Esophagus squamous epithelium (tissue), 5 donors: ENCODE results near the gene PLD4. TPM values are rescaled to one million over a fixed set of nuclear protein-coding genes. Genes with fewer than 3 reads are reported as not detected.

Experiments
- DNase-seq: peaks from one replicate; lab custom pipeline; 2025; lab: John Stamatoyannopoulos, UW
- H3K27ac ChIP-seq, 4 donors: fragments of 200-600 bp; sonication (generic); one replicate each; pipeline ENCODE4 v1.5.1; 2016 to 2019; ENCODE audit warnings: mild to moderate bottlenecking in 1 of 4
- H3K27me3 ChIP-seq, 4 donors: fragments of 200-600 bp; sonication (generic); 1 replicate in 3 of 4; 2 replicates in 1 of 4; pipeline versions ENCODE4 v1.5.1 to v1.6.0; 2017 to 2021; ENCODE audit warnings: antibody characterized with exemption in 1 of 4
- H3K36me3 ChIP-seq, 3 donors: fragments of 200-600 bp; sonication (generic); one replicate each; pipeline ENCODE4 v1.5.1; 2016 to 2019
- H3K4me1 ChIP-seq, 3 donors: fragments of 200-600 bp; sonication (generic); one replicate each; pipeline ENCODE4 v1.5.1; 2017 to 2019
- H3K4me3 ChIP-seq, 4 donors: fragments of 200-600 bp; sonication (generic); 1 replicate in 3 of 4; 2 replicates in 1 of 4; pipeline ENCODE4 v1.5.1; 2016 to 2019; ENCODE audit warnings: mild to moderate bottlenecking in 2 of 4, moderate library complexity in 1 of 4
- H3K9me3 ChIP-seq, 3 donors: fragments of 200-600 bp; sonication (generic); one replicate each; pipeline ENCODE4 v1.5.1; 2016 to 2019
- CTCF ChIP-seq, 6 experiments: fragments of 450-650 bp in 4 of 6; fragments of 200-600 bp in 2 of 6; sonication (generic) in 2 of 6; IDR thresholded peaks; one replicate each; pipeline ENCODE4 v1.5.1; 2016 to 2019; ENCODE audit warnings: antibody characterized with exemption in 6 of 6, mild to moderate bottlenecking in 4 of 6, moderate library complexity in 4 of 6
- POLR2A ChIP-seq, 4 donors: fragments of 450-650 bp; IDR thresholded peaks; one replicate each; pipeline ENCODE4 v1.6.1; 2017; ENCODE audit warnings: antibody characterized with exemption in 4 of 4, mild to moderate bottlenecking in 4 of 4, moderate library complexity in 3 of 4
- WGBS, 2 donors: methylation state at CpG; one replicate each; pipeline ENCODE4 v1.1.5; 2018; 5-methylcytosine and 5-hydroxymethylcytosine counted together
- intact Hi-C: fragments of 100-400 bp; cut with DNase I; formaldehyde crosslinking; loops from one replicate; pipeline ENCODE4 v1.15.0; 2022
- total RNA-seq, 4 donors: library from RNA; depleted of rRNA; stranded (reverse); fragments of >200 nt; gene quantifications; one replicate each; pipeline ENCODE4 v1.1.0, GENCODE V29; 2016
- donor health status: DM: yes; HTN: yes; CAD: no.

The PLD4 gene
- total RNA-seq, 4 donors from 2014 or later, result 0.18 to 0.95 (median 0.64) TPM

- peaks cover 24 to 57% (median 33%) of the 10 kb centered on the region in 3 donors for H3K4me1 ChIP-seq
- intact Hi-C loops, result no loop called here
- no peaks in the 10 kb centered on the region for H3K9me3 ChIP-seq
- peaks cover 0 to 26% (median 0%) of the 10 kb centered on the region in 4 donors for H3K27me3 ChIP-seq
- H3K4me3 ChIP-seq, result no peak overlapping the region
- H3K27ac ChIP-seq, result peak overlapping the region in 2 of 4 donors; percentile 33 to 60
- TF ChIP-seq CTCF (IDR thresholded peaks at IDR 0.05) (no peak), POLR2A (IDR thresholded peaks at IDR 0.05) (no peak)
- no peaks in the 10 kb centered on the region for H3K36me3 ChIP-seq
- DNase-seq, result no peak
- 95% methylated on average over 4 of the region's 22 CpGs; no CpG with 5 or more reads in 1 of the 2 donors for WGBS, 2 donors
Measured at GRCh38 chr14:104980611-104981531, 56.2 kb downstream of the PLD4 start.

- H3K9me3 ChIP-seq, result no peaks in the 10 kb centered on the region
- H3K4me1 ChIP-seq, result peaks cover 23 to 57% (median 33%) of the 10 kb centered on the region in 3 donors
Measured at GRCh38 chr14:104981699-104982541, 57.2 kb downstream of the PLD4 start.

GRCh38 chr14:104982548-104983230 is 58.0 kb downstream of the PLD4 start:
- no peak for DNase-seq
- Histone ChIP-seq H3K36me3 (no peaks in the 10 kb centered on the region), H3K27ac (no peak overlapping the region), H3K4me3 (no peak overlapping the region), H3K27me3 (peaks cover 0 to 14% (median 0%) of the 10 kb centered on the region in 4 donors), H3K9me3 (no peaks in the 10 kb centered on the region), H3K4me1 (peaks cover 17 to 54% (median 29%) of the 10 kb centered on the region in 3 donors)
- WGBS, 2 donors, result 54 to 75% methylated on average over 1 to 9 of the region's 10 CpGs
- intact Hi-C loops, result no loop called here
- TF ChIP-seq POLR2A (IDR thresholded peaks at IDR 0.05) (no peak), CTCF (IDR thresholded peaks at IDR 0.05) (no peak)

More at GRCh38 chr14:104981699-104982541, 57.2 kb downstream of the PLD4 start:
- WGBS, 2 donors, result 52 to 80% methylated on average over 1 to 3 of the region's 17 CpGs
- H3K27me3 ChIP-seq, result peaks cover 0 to 21% (median 0%) of the 10 kb centered on the region in 4 donors
- H3K27ac ChIP-seq, result no peak overlapping the region
- intact Hi-C loops, result no loop called here
- H3K36me3 ChIP-seq, result no peaks in the 10 kb centered on the region
- DNase-seq, result no peak
- H3K4me3 ChIP-seq, result no peak overlapping the region
- TF ChIP-seq POLR2A (IDR thresholded peaks at IDR 0.05) (no peak), CTCF (IDR thresholded peaks at IDR 0.05) (no peak)

Other genes with a start within 250 kb of the PLD4 start
- gene INF2, start 235.3 kb upstream of the PLD4 start, total RNA-seq, result 10 to 100 TPM; 36.7 to 43.6 (median 37.8) TPM
- gene ADSS1, start 200.7 kb upstream of the PLD4 start, total RNA-seq, result 10 to 100 TPM in 2 of 4 donors, 1 to 10 TPM in 2; 3.4 to 11.4 (median 8.4) TPM
- gene SIVA1, start 171.7 kb upstream of the PLD4 start, total RNA-seq, result 100 to 1,000 TPM; 149 to 282 (median 201) TPM
- gene AKT1, start 129.1 kb upstream of the PLD4 start, total RNA-seq, result 10 to 100 TPM; 66.6 to 93.7 (median 71.3) TPM
- gene ZBTB42, start 123.8 kb upstream of the PLD4 start, total RNA-seq, result 10 to 100 TPM in 2 of 4 donors, 1 to 10 TPM in 2; 4.7 to 14.2 (median 8.4) TPM
- 10 to 100 TPM; 18.2 to 41.0 (median 30.6) TPM for gene CEP170B, start 59.6 kb upstream of the PLD4 start, total RNA-seq
- 100 to 1,000 TPM; 147 to 313 (median 172) TPM for gene AHNAK2, start 53.5 kb downstream of the PLD4 start, total RNA-seq
- 10 to 100 TPM in 1 of 4 donors, 1 to 10 TPM in 3; 5.5 to 19.3 (median 7.3) TPM for gene CLBA1, start 60.9 kb downstream of the PLD4 start, total RNA-seq
- gene CDCA4, start 96.2 kb downstream of the PLD4 start, total RNA-seq, result 10 to 100 TPM; 15.3 to 35.0 (median 23.3) TPM
- gene GPR132, start 140.6 kb downstream of the PLD4 start, total RNA-seq, result 1 to 10 TPM in 3 of 4 donors, under 1 TPM in 1; 0.79 to 5.0 (median 1.6) TPM
- 10 to 100 TPM; 20.7 to 29.4 (median 23.3) TPM for gene JAG2, start 243.9 kb downstream of the PLD4 start, total RNA-seq